Testis (tissue), 2 donors: ENCODE measurements around the gene FMC1.

Experiments used
- POLR2A ChIP-seq: fragments of 450-650 bp; IDR thresholded peaks from one replicate; pipeline ENCODE4 v1.6.1; 2017; ENCODE audit warnings: antibody characterized with exemption, mild to moderate bottlenecking, moderate library complexity
- TF ChIP-seq, protein P1 (sequence below), 3 experiments: fragments of 450-650 bp in 2 of 3; fragments of 200-600 bp in 1 of 3; sonication (generic) in 1 of 3; IDR thresholded peaks; one replicate each; pipeline ENCODE4 v1.5.1; 2016 to 2019; ENCODE audit warnings: antibody characterized with exemption in 3 of 3, mild to moderate bottlenecking in 2 of 3, moderate library complexity in 1 of 3

- TF ChIP-seq, protein P1, sequence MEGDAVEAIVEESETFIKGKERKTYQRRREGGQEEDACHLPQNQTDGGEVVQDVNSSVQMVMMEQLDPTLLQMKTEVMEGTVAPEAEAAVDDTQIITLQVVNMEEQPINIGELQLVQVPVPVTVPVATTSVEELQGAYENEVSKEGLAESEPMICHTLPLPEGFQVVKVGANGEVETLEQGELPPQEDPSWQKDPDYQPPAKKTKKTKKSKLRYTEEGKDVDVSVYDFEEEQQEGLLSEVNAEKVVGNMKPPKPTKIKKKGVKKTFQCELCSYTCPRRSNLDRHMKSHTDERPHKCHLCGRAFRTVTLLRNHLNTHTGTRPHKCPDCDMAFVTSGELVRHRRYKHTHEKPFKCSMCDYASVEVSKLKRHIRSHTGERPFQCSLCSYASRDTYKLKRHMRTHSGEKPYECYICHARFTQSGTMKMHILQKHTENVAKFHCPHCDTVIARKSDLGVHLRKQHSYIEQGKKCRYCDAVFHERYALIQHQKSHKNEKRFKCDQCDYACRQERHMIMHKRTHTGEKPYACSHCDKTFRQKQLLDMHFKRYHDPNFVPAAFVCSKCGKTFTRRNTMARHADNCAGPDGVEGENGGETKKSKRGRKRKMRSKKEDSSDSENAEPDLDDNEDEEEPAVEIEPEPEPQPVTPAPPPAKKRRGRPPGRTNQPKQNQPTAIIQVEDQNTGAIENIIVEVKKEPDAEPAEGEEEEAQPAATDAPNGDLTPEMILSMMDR (IDR thresholded peaks at IDR 0.05) = no peak
- TF ChIP-seq POLR2A = no peak
Observed at GRCh38 chr7:139328375-139328774, 12.8 kb upstream of the FMC1 start.
